ENCODE measurements around the gene SYDE1.

The SYDE1 gene

Small RNAs within 50 kb of the gene (small RNA-seq; reads per million reads assigned to genes)
- 0 reads per million in 2 experiments for gene RNU6-782P

Data from SK-N-DZ (cell line).